Measurements from ENCODE around the gene FBLN2. TPM values are rescaled to one million over a fixed set of nuclear protein-coding genes. Genes with fewer than 3 reads are reported as not detected.

FBLN2 gene
- polyA plus RNA-seq, 1 of the 3 experiments (the other 2 are of a cell fraction) = 5.2 TPM

- no peak for TF ChIP-seq USF2 (IDR thresholded peaks at IDR 0.05; ENCODE audit: borderline replicate concordance, low read depth, low read length)
Observed at GRCh38 chr3:13636874-13637273, 87.9 kb downstream of the FBLN2 start (continued).

- H3K9me2 ChIP-seq = no peaks in the 10 kb centered on the region
- DNase-seq = peak; percentile 76
- no peak overlapping the region for H2AFZ ChIP-seq (ENCODE audit: low read depth)
- POLR2A ChIA-PET = no interaction called here
- no peaks in the 10 kb centered on the region for H4K20me1 ChIP-seq (ENCODE audit: insufficient read depth)
- H3K4me3 ChIP-seq (ENCODE audit: low read depth in 2 of 2, low read length in 1 of 2) = no peak overlapping the region
- TF ChIP-seq RXRA (IDR thresholded peaks at IDR 0.05; ENCODE audit: borderline replicate concordance, low read depth) = no peak
- TF ChIP-seq EP300 (IDR thresholded peaks at IDR 0.05; ENCODE audit: borderline replicate concordance in 1 of 2, low read depth in 1 of 2, low read length in 1 of 2) = no peak
- TF ChIP-seq REST (IDR thresholded peaks at IDR 0.05; ENCODE audit: low read depth, low read length) = no peak
- no peak for TF ChIP-seq NFIC (IDR thresholded peaks at IDR 0.05; ENCODE audit: borderline replicate concordance)
- H3K79me2 ChIP-seq (ENCODE audit: insufficient read depth) = no peaks in the 10 kb centered on the region
- H3K9me3 ChIP-seq = no peaks in the 10 kb centered on the region
- no peak overlapping the region for H3K9ac ChIP-seq
- no peaks in the 10 kb centered on the region for H3K27me3 ChIP-seq (ENCODE audit: insufficient read depth)
- H3K36me3 ChIP-seq (replicated peaks in 1 of 2; ENCODE audit: control insufficient read depth in 1 of 2, insufficient read depth in 2 of 2, low read length in 1 of 2) = no peaks in the 10 kb centered on the region
- no peaks in the 10 kb centered on the region for H3F3A ChIP-seq (replicated peaks; ENCODE audit: insufficient read depth)
- H3K27ac ChIP-seq (ENCODE audit: low read depth in 2 of 2, low read length in 1 of 2) = no peak overlapping the region
- peaks cover 0 to 6% of the 10 kb centered on the region in 2 experiments; a peak in 1 of 4 replicates for H3K4me1 ChIP-seq (ENCODE audit: control insufficient read depth in 1 of 2, insufficient read depth in 2 of 2, low read depth in 1 of 2, low read length in 1 of 2)
- 61% methylated on average over 19 of the region's 31 CpGs for WGBS (ENCODE audit: low lambda C conversion rate)
- CTCF ChIA-PET = interaction anchor here (0.6 to 8.1 kb wide), 8 partner anchors 11 to 244 kb away, joined by 3 to 68 read pairs (median 6); no protein-coding TSS in a partner anchor
- no peak overlapping the region for H3K4me2 ChIP-seq
Observed at GRCh38 chr3:13637311-13637891, 88.5 kb downstream of the FBLN2 start.

- no peaks in the 10 kb centered on the region for H3K79me2 ChIP-seq (ENCODE audit: insufficient read depth)
- DNase-seq = no peak
- no peaks in the 10 kb centered on the region for H3F3A ChIP-seq (replicated peaks; ENCODE audit: insufficient read depth)
- 83% methylated on average over 11 of the region's 12 CpGs for WGBS (ENCODE audit: low lambda C conversion rate)
- H3K4me3 ChIP-seq (ENCODE audit: low read depth in 2 of 2, low read length in 1 of 2) = no peak overlapping the region
- H3K9me2 ChIP-seq = no peaks in the 10 kb centered on the region
- POLR2A ChIA-PET = no interaction called here
- H3K36me3 ChIP-seq (replicated peaks in 1 of 2; ENCODE audit: control insufficient read depth in 1 of 2, insufficient read depth in 2 of 2, low read length in 1 of 2) = no peaks in the 10 kb centered on the region
- H3K27ac ChIP-seq (ENCODE audit: low read depth in 2 of 2, low read length in 1 of 2) = no peak overlapping the region
- TF ChIP-seq JUND (IDR thresholded peaks at IDR 0.05) (no peak), YY1 (IDR thresholded peaks at IDR 0.05; ENCODE audit: low read depth) (no peak), ELF1 (IDR thresholded peaks at IDR 0.05) (no peak), USF1 (IDR thresholded peaks at IDR 0.05; ENCODE audit: borderline replicate concordance, low read depth) (no peak)
- H2AFZ ChIP-seq (ENCODE audit: low read depth) = no peak overlapping the region
- H3K4me2 ChIP-seq = no peak overlapping the region
- no peak overlapping the region for H3K9ac ChIP-seq
- CTCF ChIA-PET = interaction anchor here (0.6 to 8.1 kb wide), 5 partner anchors 11 to 243 kb away, joined by 3 to 68 read pairs (median 3); no protein-coding TSS in a partner anchor
- H3K9me3 ChIP-seq = no peaks in the 10 kb centered on the region
- H3K27me3 ChIP-seq (ENCODE audit: insufficient read depth) = no peaks in the 10 kb centered on the region
- peaks cover 0 to 6% of the 10 kb centered on the region in 2 experiments; a peak in 1 of 4 replicates for H3K4me1 ChIP-seq (ENCODE audit: control insufficient read depth in 1 of 2, insufficient read depth in 2 of 2, low read depth in 1 of 2, low read length in 1 of 2)
- H4K20me1 ChIP-seq (ENCODE audit: insufficient read depth) = no peaks in the 10 kb centered on the region
Observed at GRCh38 chr3:13637953-13638352, 89.0 kb downstream of the FBLN2 start.

Data from SK-N-SH (cell line).